ENCODE results near the gene XIRP2. TPM values are rescaled to one million over a fixed set of nuclear protein-coding genes. Genes with fewer than 3 reads are reported as not detected.

Gene XIRP2
- total RNA-seq, 2 donors from 2014 or later = not detected

DNA sequence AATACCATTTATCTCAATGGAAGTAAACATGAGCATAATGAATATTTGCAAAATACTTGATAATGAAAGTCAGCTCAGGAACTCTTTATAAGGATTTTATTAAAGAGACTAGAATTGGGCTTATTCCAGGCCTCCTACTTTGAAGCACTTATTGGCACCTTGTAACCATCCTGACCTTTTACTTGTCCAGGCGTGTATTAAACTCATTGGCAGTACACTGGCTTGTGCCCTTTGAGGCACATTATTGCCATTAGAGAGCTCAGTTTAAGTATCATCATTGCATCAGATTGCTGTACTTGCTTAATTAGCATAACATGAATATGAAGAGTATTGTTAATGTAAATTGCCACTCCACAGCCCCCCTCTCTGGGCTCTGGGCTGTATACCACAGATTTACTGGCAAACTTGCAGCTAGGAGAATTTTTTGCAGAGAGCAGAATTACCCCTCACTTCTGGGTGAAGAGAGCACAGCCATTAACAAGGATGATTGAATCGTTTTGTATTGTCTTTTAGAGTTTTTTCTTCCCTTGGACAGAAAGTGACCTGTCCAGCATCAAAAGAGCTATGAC is 72.5 kb downstream of the XIRP2 start:
- no peak overlapping the region for H3K27ac Mint-ChIP-seq
- H3K36me3 Mint-ChIP-seq (ENCODE audit: insufficient read depth in 2 of 2) = no peaks in the 10 kb centered on the region
- no peak overlapping the region for H3K4me3 Mint-ChIP-seq
- ATAC-seq (replicated peaks in 1 of 2) (no peak), DNase-seq (no peak)
- H3K27me3 Mint-ChIP-seq (ENCODE audit: low read depth) = no peaks in the 10 kb centered on the region
- H3K4me1 Mint-ChIP-seq (ENCODE audit: low read depth) = no peaks in the 10 kb centered on the region
- H3K9me3 Mint-ChIP-seq = peaks cover 0 to 2% of the 10 kb centered on the region in 2 donors

- H3K36me3 Mint-ChIP-seq (ENCODE audit: insufficient read depth in 2 of 2) = no peaks in the 10 kb centered on the region
- no peaks in the 10 kb centered on the region for H3K4me1 Mint-ChIP-seq (ENCODE audit: low read depth)
- peaks cover 0 to 2% of the 10 kb centered on the region in 2 donors for H3K9me3 Mint-ChIP-seq
- ATAC-seq (replicated peaks in 1 of 2) (no peak), DNase-seq (no peak)
- H3K27me3 Mint-ChIP-seq (ENCODE audit: low read depth) = no peaks in the 10 kb centered on the region
- no peak overlapping the region for H3K4me3 Mint-ChIP-seq
- no peak overlapping the region for H3K27ac Mint-ChIP-seq
Observed at GRCh38 chr2:166961933-166962332, 73.7 kb downstream of the XIRP2 start.

GRCh38 chr2:166969486-166969885 is 81.2 kb downstream of the XIRP2 start:
- DNase-seq (no peak), ATAC-seq (replicated peaks in 1 of 2) (no peak)
- no peaks in the 10 kb centered on the region for H3K27me3 Mint-ChIP-seq (ENCODE audit: low read depth)
- H3K9me3 Mint-ChIP-seq = no peaks in the 10 kb centered on the region
- no peak overlapping the region for H3K4me3 Mint-ChIP-seq
- H3K4me1 Mint-ChIP-seq (ENCODE audit: low read depth) = no peaks in the 10 kb centered on the region
- H3K27ac Mint-ChIP-seq = no peak overlapping the region
- H3K36me3 Mint-ChIP-seq (ENCODE audit: insufficient read depth in 2 of 2) = no peaks in the 10 kb centered on the region

GRCh38 chr2:166972002-166972401 is 83.7 kb downstream of the XIRP2 start:
- no peaks in the 10 kb centered on the region for H3K36me3 Mint-ChIP-seq (ENCODE audit: insufficient read depth in 2 of 2)
- H3K27ac Mint-ChIP-seq = no peak overlapping the region
- H3K4me3 Mint-ChIP-seq = no peak overlapping the region
- DNase-seq (no peak), ATAC-seq (replicated peaks in 1 of 2) (no peak)
- H3K9me3 Mint-ChIP-seq = peaks cover 0 to 1% of the 10 kb centered on the region in 2 donors
- no peaks in the 10 kb centered on the region for H3K27me3 Mint-ChIP-seq (ENCODE audit: low read depth)
- no peaks in the 10 kb centered on the region for H3K4me1 Mint-ChIP-seq (ENCODE audit: low read depth)

DNA sequence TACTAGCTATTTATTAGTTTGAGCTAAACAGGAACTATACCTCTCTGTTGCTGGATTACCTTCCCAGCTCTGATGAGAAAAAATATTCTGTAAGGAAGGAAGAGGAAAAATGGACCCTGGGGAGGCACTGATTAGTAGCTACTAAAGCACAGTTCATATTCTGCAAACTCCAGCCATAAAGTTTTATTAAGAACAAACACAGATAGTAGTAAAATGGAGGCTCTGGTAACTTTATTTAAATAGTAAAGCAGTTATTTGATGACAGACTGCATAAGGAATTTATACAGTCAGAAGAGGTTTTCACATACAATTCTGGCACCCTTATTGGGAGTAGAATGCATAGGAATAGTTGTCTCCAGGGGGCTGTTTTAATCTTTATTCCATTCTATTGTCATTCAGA is 84.1 kb downstream of the XIRP2 start:
- Mint-ChIP-seq H3K36me3 (ENCODE audit: insufficient read depth in 2 of 2) (no peaks in the 10 kb centered on the region), H3K27me3 (ENCODE audit: low read depth) (no peaks in the 10 kb centered on the region), H3K9me3 (peaks cover 0 to 1% of the 10 kb centered on the region in 2 donors), H3K27ac (no peak overlapping the region), H3K4me3 (no peak overlapping the region), H3K4me1 (ENCODE audit: low read depth) (no peaks in the 10 kb centered on the region)
- ATAC-seq (replicated peaks in 1 of 2) = no peak
- DNase-seq = no peak

GRCh38 chr2:166984188-166984587 is 95.9 kb downstream of the XIRP2 start:
- peaks cover 0 to 1% of the 10 kb centered on the region in 2 donors for H3K36me3 Mint-ChIP-seq (ENCODE audit: insufficient read depth in 2 of 2)
- DNase-seq (no peak), ATAC-seq (replicated peaks in 1 of 2) (no peak)
- peaks cover 0 to 2% of the 10 kb centered on the region in 2 donors for H3K9me3 Mint-ChIP-seq
- H3K4me1 Mint-ChIP-seq (ENCODE audit: low read depth) = no peaks in the 10 kb centered on the region
- no peaks in the 10 kb centered on the region for H3K27me3 Mint-ChIP-seq (ENCODE audit: low read depth)
- no peak overlapping the region for H3K4me3 Mint-ChIP-seq
- H3K27ac Mint-ChIP-seq = no peak overlapping the region

DNA sequence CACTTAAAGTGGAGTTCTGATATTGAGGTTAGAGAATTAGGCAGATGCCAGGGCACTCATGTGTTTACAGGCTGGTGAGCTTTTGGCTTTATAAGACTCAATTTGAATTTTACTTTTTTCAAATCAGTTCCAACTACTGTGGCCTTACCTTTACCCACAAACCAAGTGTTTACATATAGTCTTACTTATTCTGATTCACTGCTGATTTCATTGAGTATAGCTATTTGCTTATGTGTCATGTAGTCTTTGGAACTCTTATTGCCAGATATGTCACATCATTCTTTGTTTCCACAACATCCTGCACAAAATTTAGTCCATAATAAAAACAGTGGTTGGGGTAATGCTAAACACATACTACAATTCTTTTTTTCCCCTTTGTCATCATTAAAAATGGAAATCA is 96.5 kb downstream of the XIRP2 start:
- no peaks in the 10 kb centered on the region for H3K27me3 Mint-ChIP-seq (ENCODE audit: low read depth)
- peaks cover 0 to 2% of the 10 kb centered on the region in 2 donors for H3K9me3 Mint-ChIP-seq
- ATAC-seq (replicated peaks in 1 of 2) (no peak), DNase-seq (no peak)
- peaks cover 0 to 1% of the 10 kb centered on the region in 2 donors for H3K36me3 Mint-ChIP-seq (ENCODE audit: insufficient read depth in 2 of 2)
- H3K27ac Mint-ChIP-seq = no peak overlapping the region
- no peak overlapping the region for H3K4me3 Mint-ChIP-seq
- H3K4me1 Mint-ChIP-seq (ENCODE audit: low read depth) = no peaks in the 10 kb centered on the region

DNA sequence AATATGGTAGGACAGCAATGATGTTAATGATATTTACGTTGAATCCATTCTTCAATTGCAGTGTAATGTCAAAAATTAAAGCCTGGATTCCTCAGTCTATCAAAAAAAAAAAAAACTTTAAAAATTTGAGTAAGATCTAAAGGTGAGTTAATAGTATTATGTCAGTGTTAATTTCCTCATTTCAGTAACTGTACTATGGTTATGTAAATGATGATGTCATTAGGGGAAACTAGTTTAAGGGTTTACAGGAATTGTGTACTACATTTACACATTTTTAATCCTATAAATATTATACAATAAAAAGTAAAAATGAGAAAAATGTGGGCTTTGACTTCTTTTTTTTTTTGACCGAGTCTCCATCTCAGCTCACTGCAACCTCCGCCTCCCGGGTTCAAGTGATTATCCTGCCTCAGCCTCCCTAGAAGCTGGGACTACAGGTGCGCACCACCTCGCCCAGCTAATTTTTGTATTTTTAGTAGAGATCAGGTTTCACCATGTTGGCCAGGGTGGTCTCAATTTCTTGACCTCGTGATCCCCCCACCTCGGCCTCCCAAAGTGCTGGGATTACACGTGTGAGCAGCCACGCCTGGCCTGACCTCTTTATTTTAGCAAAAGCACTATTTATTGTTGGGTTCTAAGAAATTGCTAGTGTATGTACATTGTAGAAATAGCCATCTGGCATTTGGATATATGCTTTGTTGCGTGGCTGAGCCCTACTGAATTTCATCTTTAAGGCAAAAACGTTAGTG is 106.5 kb downstream of the XIRP2 start:
- Mint-ChIP-seq H3K36me3 (ENCODE audit: insufficient read depth in 2 of 2) (no peaks in the 10 kb centered on the region), H3K27ac (no peak overlapping the region)

DNA sequence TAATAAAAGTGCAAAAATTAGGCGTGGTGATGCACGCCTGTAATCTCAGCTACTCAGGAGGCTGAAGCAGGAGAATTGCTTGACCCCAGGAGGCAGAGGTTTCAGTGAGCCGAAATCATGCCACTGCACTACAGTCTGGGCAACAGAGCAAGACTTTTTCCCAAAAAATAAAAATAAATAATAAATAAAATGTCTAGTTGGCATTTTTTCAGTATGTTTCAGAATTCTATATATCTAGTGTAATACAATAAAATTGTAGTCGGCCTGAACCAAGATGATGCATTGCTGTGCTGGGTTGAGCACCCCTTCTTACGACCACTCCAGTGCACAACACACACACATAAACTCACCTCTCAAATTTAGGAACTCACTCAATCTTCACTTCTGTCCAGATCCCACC is 108.2 kb downstream of the XIRP2 start:
- Mint-ChIP-seq H3K4me3 (no peak overlapping the region), H3K4me1 (ENCODE audit: low read depth) (no peaks in the 10 kb centered on the region), H3K27ac (no peak overlapping the region), H3K9me3 (no peaks in the 10 kb centered on the region), H3K27me3 (ENCODE audit: low read depth) (no peaks in the 10 kb centered on the region), H3K36me3 (ENCODE audit: insufficient read depth in 2 of 2) (no peaks in the 10 kb centered on the region)
- ATAC-seq (replicated peaks in 1 of 2) (no peak), DNase-seq (no peak)

More for the DNA sequence above, 106.5 kb downstream of the XIRP2 start:
- DNase-seq (no peak), ATAC-seq (replicated peaks in 1 of 2) (no peak)
- Mint-ChIP-seq H3K9me3 (no peaks in the 10 kb centered on the region), H3K4me1 (ENCODE audit: low read depth) (no peaks in the 10 kb centered on the region), H3K27me3 (ENCODE audit: low read depth) (no peaks in the 10 kb centered on the region), H3K4me3 (no peak overlapping the region)

DNA sequence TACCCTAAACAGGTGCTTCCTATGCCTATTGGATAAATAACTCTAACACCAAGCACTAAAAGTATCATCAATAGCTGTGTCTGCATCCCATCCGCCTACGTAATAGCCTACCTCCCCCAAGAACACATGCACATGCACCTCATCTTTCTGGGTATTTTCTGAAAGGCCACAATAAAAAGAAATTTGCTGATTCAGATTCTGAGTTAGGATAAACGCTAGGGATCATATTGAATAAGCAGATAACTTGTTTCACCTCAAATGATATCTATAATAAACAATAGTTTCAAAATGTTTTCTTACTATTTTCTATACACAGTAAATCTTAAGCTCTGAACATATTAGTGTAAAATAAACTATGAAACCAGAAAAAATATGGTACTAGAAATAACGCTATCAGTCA is 112.9 kb downstream of the XIRP2 start:
- Mint-ChIP-seq H3K27ac (no peak overlapping the region), H3K4me1 (ENCODE audit: low read depth) (no peaks in the 10 kb centered on the region), H3K4me3 (no peak overlapping the region), H3K36me3 (ENCODE audit: insufficient read depth in 2 of 2) (no peaks in the 10 kb centered on the region), H3K9me3 (no peaks in the 10 kb centered on the region), H3K27me3 (ENCODE audit: low read depth) (no peaks in the 10 kb centered on the region)
- no peak for ATAC-seq (replicated peaks in 1 of 2)
- DNase-seq = no peak

DNA sequence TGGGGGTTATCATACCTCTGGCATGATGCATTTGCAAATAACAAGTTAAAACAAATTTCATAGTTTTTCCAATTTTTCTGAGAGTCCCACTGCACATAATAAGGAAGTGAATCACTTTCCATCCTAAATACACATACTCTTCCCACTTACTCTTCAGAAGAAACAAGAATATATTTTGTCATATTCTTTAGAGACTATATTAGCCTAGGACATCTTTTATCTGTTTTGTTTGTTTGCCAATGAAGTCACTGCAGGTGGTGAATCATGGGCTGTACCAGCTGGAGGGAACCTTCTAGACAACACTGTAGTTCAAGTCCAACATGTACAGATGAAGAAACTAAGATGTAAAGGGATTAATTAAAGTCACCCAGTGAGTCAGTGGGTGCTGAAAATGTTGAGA is 116.8 kb downstream of the XIRP2 start:
- no peaks in the 10 kb centered on the region for H3K36me3 Mint-ChIP-seq (ENCODE audit: insufficient read depth in 2 of 2)
- DNase-seq (no peak), ATAC-seq (replicated peaks in 1 of 2) (no peak)
- no peak overlapping the region for H3K4me3 Mint-ChIP-seq
- H3K27me3 Mint-ChIP-seq (ENCODE audit: low read depth) = no peaks in the 10 kb centered on the region
- H3K4me1 Mint-ChIP-seq (ENCODE audit: low read depth) = no peaks in the 10 kb centered on the region
- H3K27ac Mint-ChIP-seq = no peak overlapping the region
- H3K9me3 Mint-ChIP-seq = no peaks in the 10 kb centered on the region

DNA sequence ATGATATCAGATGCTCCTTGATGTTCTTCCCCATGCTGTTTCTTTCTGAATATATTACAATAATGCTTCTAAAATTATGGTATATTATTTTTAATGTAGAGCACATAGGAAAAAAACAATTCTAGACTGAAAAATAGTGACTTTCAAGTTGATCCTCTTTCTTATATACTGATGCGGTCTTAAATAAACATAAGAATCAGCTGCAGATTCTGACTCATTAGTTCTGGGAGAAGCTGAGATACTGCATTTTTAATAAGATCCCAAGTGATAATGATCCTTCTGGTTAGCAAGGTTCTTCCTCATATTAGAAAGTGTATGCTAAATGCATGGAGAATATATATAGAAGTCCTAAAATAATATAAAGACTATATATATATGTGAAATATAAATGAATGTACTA is 124.9 kb downstream of the XIRP2 start:
- Mint-ChIP-seq H3K27ac (no peak overlapping the region), H3K36me3 (ENCODE audit: insufficient read depth in 2 of 2) (no peaks in the 10 kb centered on the region)

GRCh38 chr2:167015806-167016205 is 127.5 kb downstream of the XIRP2 start:
- H3K27me3 Mint-ChIP-seq (ENCODE audit: low read depth) = no peaks in the 10 kb centered on the region
- no peak overlapping the region for H3K4me3 Mint-ChIP-seq
- H3K27ac Mint-ChIP-seq = no peak overlapping the region
- H3K4me1 Mint-ChIP-seq (ENCODE audit: low read depth) = no peaks in the 10 kb centered on the region
- DNase-seq (no peak), ATAC-seq (replicated peaks in 1 of 2) (no peak)
- H3K9me3 Mint-ChIP-seq = peaks cover 2 to 3% of the 10 kb centered on the region in 2 donors
- H3K36me3 Mint-ChIP-seq (ENCODE audit: insufficient read depth in 2 of 2) = no peaks in the 10 kb centered on the region

More for the DNA sequence above, 124.9 kb downstream of the XIRP2 start:
- DNase-seq (no peak), ATAC-seq (replicated peaks in 1 of 2) (no peak)
- H3K4me1 Mint-ChIP-seq (ENCODE audit: low read depth) = no peaks in the 10 kb centered on the region
- no peak overlapping the region for H3K4me3 Mint-ChIP-seq
- H3K9me3 Mint-ChIP-seq = peaks cover 2 to 3% of the 10 kb centered on the region in 2 donors
- H3K27me3 Mint-ChIP-seq (ENCODE audit: low read depth) = no peaks in the 10 kb centered on the region

GRCh38 chr2:167017021-167017420 is 128.7 kb downstream of the XIRP2 start:
- peaks cover 2 to 3% of the 10 kb centered on the region in 2 donors for H3K9me3 Mint-ChIP-seq
- H3K4me3 Mint-ChIP-seq = no peak overlapping the region
- no peaks in the 10 kb centered on the region for H3K4me1 Mint-ChIP-seq (ENCODE audit: low read depth)
- no peaks in the 10 kb centered on the region for H3K36me3 Mint-ChIP-seq (ENCODE audit: insufficient read depth in 2 of 2)
- no peak overlapping the region for H3K27ac Mint-ChIP-seq
- DNase-seq = no peak
- ATAC-seq (replicated peaks in 1 of 2) = no peak
- no peaks in the 10 kb centered on the region for H3K27me3 Mint-ChIP-seq (ENCODE audit: low read depth)
